ENCODE results near the gene METTL22. TPM values are rescaled to one million over a fixed set of nuclear protein-coding genes. Genes with fewer than 3 reads are reported as not detected.

METTL22 gene
- total RNA-seq, 3 donors from 2014 or later = 24.1 to 41.0 (median 30.8) TPM

GRCh38 chr16:8611886-8612600, 9.5 kb upstream of the METTL22 start:
- Histone ChIP-seq H3K4me1 (ENCODE audit: low read depth) (no peaks in the 10 kb centered on the region), H3K9me3 (no peaks in the 10 kb centered on the region), H3K36me3 (ENCODE audit: low read depth) (no peaks in the 10 kb centered on the region), H3K4me3 (no peak overlapping the region)
- DNase-seq = no peak
- no peak for ATAC-seq
- intact Hi-C loops (cut with DNase I, micrococcal nuclease) = no loop called here
- no peak for TF ChIP-seq CTCF (IDR thresholded peaks at IDR 0.05)

DNA sequence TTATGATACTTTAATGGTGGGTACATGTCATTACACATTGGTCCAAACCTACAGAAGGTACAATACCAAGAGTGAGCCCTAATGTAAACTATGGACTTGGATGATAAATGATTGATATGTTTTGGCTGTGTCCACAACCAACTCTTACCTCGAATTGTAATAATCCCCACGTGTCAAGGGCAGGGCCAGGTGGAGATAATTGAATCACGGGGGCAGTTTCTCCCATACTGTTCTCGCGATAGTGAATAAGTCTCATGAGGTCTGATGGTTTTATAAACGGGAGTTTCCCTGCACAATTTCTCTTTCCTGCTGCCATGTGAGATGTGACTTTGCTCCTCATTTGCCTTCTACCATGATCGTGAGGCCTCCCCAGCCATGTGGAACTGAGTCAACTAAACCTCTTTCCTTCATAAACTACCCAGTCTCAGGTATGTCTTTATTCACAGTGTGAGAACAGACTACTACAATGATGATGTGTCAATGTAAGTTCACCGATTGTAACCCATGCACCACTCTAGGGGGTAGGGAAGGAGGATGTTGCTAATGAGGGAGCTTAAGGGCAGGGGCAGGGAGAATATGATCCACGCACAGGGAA, 7.0 kb upstream of the METTL22 start:
- intact Hi-C loops (cut with DNase I, micrococcal nuclease) = no loop called here
- no peak overlapping the region for H3K4me3 ChIP-seq
- no peaks in the 10 kb centered on the region for H3K36me3 ChIP-seq (ENCODE audit: low read depth)
- DNase-seq (no peak), ATAC-seq (no peak)
- no peaks in the 10 kb centered on the region for H3K4me1 ChIP-seq (ENCODE audit: low read depth)
- no peak for TF ChIP-seq CTCF (IDR thresholded peaks at IDR 0.05)
- H3K9me3 ChIP-seq = no peaks in the 10 kb centered on the region

DNA sequence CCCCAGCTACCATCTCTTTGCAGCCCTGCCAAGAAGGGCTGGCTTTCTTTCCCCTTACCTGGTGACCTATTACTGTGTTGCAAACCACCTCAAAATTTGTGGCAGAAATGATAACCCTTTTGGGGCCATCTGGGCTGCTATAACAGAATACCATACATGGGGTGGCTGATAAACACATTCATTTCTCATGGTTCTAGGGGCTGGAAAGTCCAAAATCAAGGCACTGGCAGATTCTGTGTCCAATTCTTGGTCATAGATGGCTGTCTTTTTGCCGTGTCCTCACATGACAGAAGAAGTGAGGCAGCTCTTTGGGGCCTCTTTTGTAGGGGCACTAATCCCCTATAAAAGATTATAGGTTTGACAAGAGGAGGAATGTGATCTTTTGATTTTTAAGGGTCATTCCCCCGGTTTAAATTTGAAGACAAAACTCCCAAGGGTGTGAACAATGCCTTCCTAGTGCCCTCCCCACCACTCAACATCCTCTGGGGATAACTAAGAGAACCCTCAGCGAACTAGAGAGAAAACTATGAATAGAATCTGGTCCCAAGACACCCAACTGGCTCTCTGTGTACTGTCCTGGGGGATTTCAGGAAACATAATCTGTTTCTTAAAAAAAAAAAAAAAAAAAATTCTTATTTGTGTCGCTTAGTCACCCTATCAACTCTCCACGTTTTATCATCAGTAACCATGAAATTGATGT, 1.7 kb upstream of the METTL22 start:
- H3K4me3 ChIP-seq = no peak overlapping the region
- H3K4me1 ChIP-seq (ENCODE audit: low read depth) = peaks cover 9% of the 10 kb centered on the region
- no peak for TF ChIP-seq CTCF (IDR thresholded peaks at IDR 0.05)
- DNase-seq (no peak), ATAC-seq (no peak)
- intact Hi-C loops (cut with DNase I, micrococcal nuclease) = no loop called here
- no peaks in the 10 kb centered on the region for H3K9me3 ChIP-seq
- H3K36me3 ChIP-seq (ENCODE audit: low read depth) = no peaks in the 10 kb centered on the region

- no peak overlapping the region for H3K4me3 ChIP-seq
- intact Hi-C loops (cut with DNase I, micrococcal nuclease) = no loop called here
- TF ChIP-seq CTCF (IDR thresholded peaks at IDR 0.05) = no peak
- H3K4me1 ChIP-seq (ENCODE audit: low read depth) = peaks cover 9% of the 10 kb centered on the region
- ATAC-seq = no peak
- DNase-seq = no peak
- no peaks in the 10 kb centered on the region for H3K36me3 ChIP-seq (ENCODE audit: low read depth)
- H3K9me3 ChIP-seq = no peaks in the 10 kb centered on the region
These were observed 963 bp upstream of the METTL22 start for GRCh38 chr16:8620535-8620934.

DNA sequence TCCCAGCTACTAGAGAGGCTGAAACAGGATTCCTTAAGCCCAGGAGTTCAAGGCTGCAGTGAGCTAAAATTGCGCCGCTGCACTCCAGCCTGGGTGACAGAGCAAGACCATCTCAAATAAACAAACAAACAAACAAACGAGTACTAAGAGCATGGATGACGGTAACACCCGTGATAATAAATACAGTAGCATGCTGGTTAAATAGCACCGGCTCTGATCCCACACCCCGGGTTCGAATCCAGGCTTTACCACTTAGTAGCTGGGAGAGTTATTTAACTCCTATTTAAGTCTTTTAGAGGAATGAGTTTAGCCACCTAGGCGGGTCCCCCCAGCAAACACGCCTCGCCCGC, 301 bp upstream of the METTL22 start:
- intact Hi-C loops (cut with DNase I, micrococcal nuclease) = no loop called here
- DNase-seq (no peak), ATAC-seq (no peak)
- peak overlapping the region; percentile 95 for H3K4me3 ChIP-seq
- peaks cover 9% of the 10 kb centered on the region for H3K4me1 ChIP-seq (ENCODE audit: low read depth)
- no peaks in the 10 kb centered on the region for H3K9me3 ChIP-seq
- H3K36me3 ChIP-seq (ENCODE audit: low read depth) = no peaks in the 10 kb centered on the region
- TF ChIP-seq CTCF (IDR thresholded peaks at IDR 0.05) = no peak
